Mesendoderm (in vitro differentiated cells): ENCODE results near the gene NADSYN1.
A peak's percentile ranks its signal among the peaks of the same experiment; 100 is the strongest.

Experiments used
- DNase-seq: peaks from one replicate; pipeline ENCODE4 v3.0.0; 2013
- H2AK5ac ChIP-seq: 2 replicates; pipeline ENCODE4 v1.6.1; 2013; ENCODE audit warnings: low read length, inconsistent platforms
- H2BK120ac ChIP-seq: 2 replicates; pipeline ENCODE4 v1.6.1; 2013; ENCODE audit warnings: low read depth, mild to moderate bottlenecking, low read length, moderate library complexity, mixed read lengths
- H2BK15ac ChIP-seq: replicated peaks from 2 replicates; pipeline ENCODE4 v1.6.1; 2013; ENCODE audit warnings: low read depth, mild to moderate bottlenecking, moderate library complexity
- H2BK5ac ChIP-seq: 2 replicates; pipeline ENCODE4 v1.6.1; 2013; ENCODE audit warnings: low read length, inconsistent platforms
- H3K18ac ChIP-seq: 2 replicates; pipeline ENCODE4 v1.6.1; 2013; ENCODE audit warnings: mild to moderate bottlenecking, low read length, mixed read lengths
- H3K23ac ChIP-seq: one replicate; pipeline ENCODE4 v1.6.1; 2013; ENCODE audit warnings: low read length
- H3K27ac ChIP-seq: 2 replicates; pipeline ENCODE4 v1.5.1; 2013; ENCODE audit warnings: low read depth, mild to moderate bottlenecking, inconsistent platforms, low read length, moderate library complexity
- H3K27me3 ChIP-seq: 2 replicates; pipeline ENCODE4 v1.6.1; 2013; ENCODE audit warnings: low read length, control low read depth, mild to moderate bottlenecking, inconsistent platforms; ENCODE audit not compliant: insufficient read depth, poor library complexity
- H3K36me3 ChIP-seq: 2 replicates; pipeline ENCODE4 v1.6.1; 2013; ENCODE audit warnings: low read length, inconsistent platforms; ENCODE audit not compliant: control insufficient read depth, insufficient read depth
- H3K4ac ChIP-seq: one replicate; pipeline ENCODE4 v1.6.1; 2013; ENCODE audit warnings: low read depth, mild to moderate bottlenecking, low read length, moderate library complexity
- H3K4me1 ChIP-seq: 2 replicates; pipeline ENCODE4 v1.6.1; 2013; ENCODE audit warnings: low read depth, low read length, inconsistent platforms; ENCODE audit not compliant: control insufficient read depth
- H3K4me2 ChIP-seq: 2 replicates; pipeline ENCODE4 v1.6.1; 2013; ENCODE audit warnings: low read length
- H3K4me3 ChIP-seq: 2 replicates; pipeline ENCODE4 v1.5.1; 2013; ENCODE audit warnings: mild to moderate bottlenecking, low read length
- H3K56ac ChIP-seq: one replicate; pipeline ENCODE4 v1.6.1; 2013; ENCODE audit warnings: low read length
- H3K79me1 ChIP-seq: 2 replicates; pipeline ENCODE4 v1.6.1; 2013; ENCODE audit warnings: low read length, inconsistent platforms
- H3K79me2 ChIP-seq: 2 replicates; pipeline ENCODE4 v1.6.1; 2013; ENCODE audit warnings: mild to moderate bottlenecking, low read length; ENCODE audit not compliant: control insufficient read depth, insufficient read depth
- H3K9ac ChIP-seq: 2 replicates; pipeline ENCODE4 v1.6.1; 2013; ENCODE audit warnings: low read length, inconsistent platforms
- H4K5ac ChIP-seq: one replicate; pipeline ENCODE4 v1.6.1; 2013; ENCODE audit warnings: low read length
- H4K8ac ChIP-seq: one replicate; pipeline ENCODE4 v1.6.1; 2013; ENCODE audit warnings: low read depth, mild to moderate bottlenecking, control low read depth, low read length, moderate library complexity
- WGBS: extraction: QIAGEN DNeasy Blood & Tissue Kit; methylation state at CpG from one replicate; pipeline ENCODE4 v1.1.7; 2013; ENCODE audit warnings: low lambda C conversion rate, missing lambda C conversion rate; ENCODE audit not compliant: insufficient coverage; ENCODE audit errors: extremely low coverage; 5-methylcytosine and 5-hydroxymethylcytosine counted together

Gene NADSYN1

GRCh38 chr11:71429701-71430100, 23.3 kb upstream of the NADSYN1 start:
- no peak overlapping the region for H3K4me2 ChIP-seq
- DNase-seq = no peak
- no peaks in the 10 kb centered on the region for H3K79me2 ChIP-seq
- H2BK5ac ChIP-seq = no peak overlapping the region
- H3K18ac ChIP-seq = no peak overlapping the region
- no peaks in the 10 kb centered on the region for H3K4me1 ChIP-seq
- H3K9ac ChIP-seq = no peak overlapping the region
- no peak overlapping the region for H3K23ac ChIP-seq
- H3K27ac ChIP-seq = no peak overlapping the region
- H2AK5ac ChIP-seq = no peak overlapping the region
- no peak overlapping the region for H3K4me3 ChIP-seq
- H4K5ac ChIP-seq = no peak overlapping the region
- H2BK120ac ChIP-seq = no peak overlapping the region
- H3K27me3 ChIP-seq = no peaks in the 10 kb centered on the region
- no peaks in the 10 kb centered on the region for H3K79me1 ChIP-seq
- no peak overlapping the region for H2BK15ac ChIP-seq
- no peak overlapping the region for H3K56ac ChIP-seq
- no CpG with 5 or more reads among the region's 6 CpGs for WGBS
- no peak overlapping the region for H3K4ac ChIP-seq
- peaks cover under 1% of the 10 kb centered on the region for H3K36me3 ChIP-seq
- no peak overlapping the region for H4K8ac ChIP-seq

GRCh38 chr11:71430166-71430565, 22.8 kb upstream of the NADSYN1 start:
- Histone ChIP-seq H3K4ac (no peak overlapping the region), H3K27me3 (no peaks in the 10 kb centered on the region), H2AK5ac (no peak overlapping the region), H2BK15ac (no peak overlapping the region), H3K79me2 (no peaks in the 10 kb centered on the region), H4K8ac (no peak overlapping the region), H2BK5ac (no peak overlapping the region), H3K4me1 (no peaks in the 10 kb centered on the region), H3K18ac (no peak overlapping the region), H3K4me3 (no peak overlapping the region), H2BK120ac (no peak overlapping the region), H4K5ac (no peak overlapping the region), H3K23ac (no peak overlapping the region), H3K79me1 (no peaks in the 10 kb centered on the region), H3K56ac (no peak overlapping the region), H3K36me3 (peaks cover 2% of the 10 kb centered on the region), H3K4me2 (no peak overlapping the region), H3K27ac (no peak overlapping the region), H3K9ac (no peak overlapping the region)
- DNase-seq = no peak
- no CpG with 5 or more reads among the region's 9 CpGs for WGBS

GRCh38 chr11:71431271-71431670, 21.7 kb upstream of the NADSYN1 start:
- Histone ChIP-seq H3K23ac (no peak overlapping the region), H4K5ac (no peak overlapping the region), H3K27ac (no peak overlapping the region), H3K9ac (no peak overlapping the region), H3K36me3 (peaks cover 4% of the 10 kb centered on the region), H2AK5ac (no peak overlapping the region), H4K8ac (no peak overlapping the region), H3K79me2 (no peaks in the 10 kb centered on the region), H3K56ac (no peak overlapping the region), H3K4me3 (no peak overlapping the region), H3K79me1 (no peaks in the 10 kb centered on the region), H2BK120ac (no peak overlapping the region), H3K18ac (no peak overlapping the region), H2BK5ac (no peak overlapping the region), H3K4me1 (no peaks in the 10 kb centered on the region), H3K4me2 (no peak overlapping the region), H3K4ac (no peak overlapping the region), H2BK15ac (no peak overlapping the region), H3K27me3 (no peaks in the 10 kb centered on the region)
- WGBS = no CpG with 5 or more reads among the region's 7 CpGs
- DNase-seq = peak; percentile 29

- peaks cover 4% of the 10 kb centered on the region for H3K36me3 ChIP-seq
- H3K79me1 ChIP-seq = no peaks in the 10 kb centered on the region
- H3K9ac ChIP-seq = no peak overlapping the region
- H3K4ac ChIP-seq = no peak overlapping the region
- no peak overlapping the region for H3K4me2 ChIP-seq
- H3K23ac ChIP-seq = no peak overlapping the region
- no peaks in the 10 kb centered on the region for H3K27me3 ChIP-seq
- no peak overlapping the region for H3K4me3 ChIP-seq
- DNase-seq = no peak
- no peak overlapping the region for H2BK15ac ChIP-seq
- H2BK5ac ChIP-seq = no peak overlapping the region
- H4K5ac ChIP-seq = no peak overlapping the region
- H2BK120ac ChIP-seq = no peak overlapping the region
- no peaks in the 10 kb centered on the region for H3K79me2 ChIP-seq
- H4K8ac ChIP-seq = no peak overlapping the region
- no peak overlapping the region for H2AK5ac ChIP-seq
- no peaks in the 10 kb centered on the region for H3K4me1 ChIP-seq
- H3K56ac ChIP-seq = no peak overlapping the region
- no CpG with 5 or more reads among the region's 7 CpGs for WGBS
- H3K18ac ChIP-seq = no peak overlapping the region
- no peak overlapping the region for H3K27ac ChIP-seq
These were observed 20.0 kb upstream of the NADSYN1 start for GRCh38 chr11:71432761-71433647.

- no peak overlapping the region for H3K4me3 ChIP-seq
- no peak overlapping the region for H3K4ac ChIP-seq
- no peak overlapping the region for H2AK5ac ChIP-seq
- DNase-seq = no peak
- no peak overlapping the region for H3K23ac ChIP-seq
- H3K79me1 ChIP-seq = no peaks in the 10 kb centered on the region
- H3K18ac ChIP-seq = no peak overlapping the region
- H2BK15ac ChIP-seq = no peak overlapping the region
- no peak overlapping the region for H3K9ac ChIP-seq
- no peak overlapping the region for H2BK5ac ChIP-seq
- H4K8ac ChIP-seq = no peak overlapping the region
- H3K4me2 ChIP-seq = no peak overlapping the region
- H3K27me3 ChIP-seq = no peaks in the 10 kb centered on the region
- no peak overlapping the region for H3K56ac ChIP-seq
- H3K79me2 ChIP-seq = no peaks in the 10 kb centered on the region
- H2BK120ac ChIP-seq = no peak overlapping the region
- no peak overlapping the region for H4K5ac ChIP-seq
- H3K36me3 ChIP-seq = peaks cover 8% of the 10 kb centered on the region
- H3K27ac ChIP-seq = no peak overlapping the region
- no CpG with 5 or more reads among the region's 19 CpGs for WGBS
- H3K4me1 ChIP-seq = no peaks in the 10 kb centered on the region
These were observed 19.2 kb upstream of the NADSYN1 start for GRCh38 chr11:71433648-71434450.
